ENCODE results near the gene PSEN1.

Gene PSEN1

DNA sequence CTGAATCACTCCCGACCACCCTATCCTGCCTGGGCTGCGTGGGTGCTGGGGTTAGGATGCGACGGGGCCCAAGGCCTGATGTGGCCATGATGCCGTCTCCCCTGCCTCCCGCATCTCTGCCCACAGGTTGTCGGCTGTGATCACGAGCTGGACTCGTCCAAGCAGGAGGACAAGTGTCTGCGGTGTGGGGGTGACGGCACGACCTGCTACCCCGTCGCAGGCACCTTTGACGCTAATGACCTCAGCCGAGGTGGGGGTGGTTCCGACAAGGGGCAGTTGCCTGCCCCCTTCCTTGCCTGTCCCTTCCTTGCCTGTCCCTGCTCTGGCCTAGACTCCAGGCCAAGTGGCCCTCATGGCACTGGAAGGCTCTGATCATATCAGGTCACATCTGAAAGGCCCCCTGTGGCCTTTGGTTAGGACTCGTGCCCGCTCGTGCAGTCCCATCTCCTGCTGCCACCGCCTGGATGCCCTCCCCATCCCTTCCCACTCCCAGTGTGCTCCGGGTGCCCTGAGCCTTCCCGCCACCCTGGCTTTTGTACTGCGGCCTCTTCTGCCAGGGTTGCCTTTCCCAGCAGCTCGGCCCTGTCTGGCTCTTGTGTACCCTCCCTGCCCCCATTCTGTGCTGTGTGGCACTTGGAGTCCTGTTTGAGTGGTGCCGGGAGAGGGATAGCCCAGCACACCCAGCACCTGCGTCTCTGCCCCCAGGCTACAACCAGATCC, 114.6 kb downstream of the PSEN1 start:
- Histone ChIP-seq H3K36me3 (ENCODE audit: insufficient read depth, low read length) (no peaks in the 10 kb centered on the region), H3K27me3 (ENCODE audit: control insufficient read depth, insufficient read depth, low read length) (no peaks in the 10 kb centered on the region), H3K9me3 (replicated peaks; ENCODE audit: low read length) (no peaks in the 10 kb centered on the region), H3K4me1 (ENCODE audit: control insufficient read depth, insufficient read depth, low read length) (peaks cover 8% of the 10 kb centered on the region), H3K4me2 (ENCODE audit: low read length) (no peak overlapping the region), H3K9ac (ENCODE audit: low read depth, low read length) (no peak overlapping the region), H3K4me3 (ENCODE audit: low read length) (no peak overlapping the region)

GRCh38 chr14:73251516-73252215, 115.4 kb downstream of the PSEN1 start:
- H3K4me3 ChIP-seq (ENCODE audit: low read length) = no peak overlapping the region
- H3K27me3 ChIP-seq (ENCODE audit: control insufficient read depth, insufficient read depth, low read length) = no peaks in the 10 kb centered on the region

DNA sequence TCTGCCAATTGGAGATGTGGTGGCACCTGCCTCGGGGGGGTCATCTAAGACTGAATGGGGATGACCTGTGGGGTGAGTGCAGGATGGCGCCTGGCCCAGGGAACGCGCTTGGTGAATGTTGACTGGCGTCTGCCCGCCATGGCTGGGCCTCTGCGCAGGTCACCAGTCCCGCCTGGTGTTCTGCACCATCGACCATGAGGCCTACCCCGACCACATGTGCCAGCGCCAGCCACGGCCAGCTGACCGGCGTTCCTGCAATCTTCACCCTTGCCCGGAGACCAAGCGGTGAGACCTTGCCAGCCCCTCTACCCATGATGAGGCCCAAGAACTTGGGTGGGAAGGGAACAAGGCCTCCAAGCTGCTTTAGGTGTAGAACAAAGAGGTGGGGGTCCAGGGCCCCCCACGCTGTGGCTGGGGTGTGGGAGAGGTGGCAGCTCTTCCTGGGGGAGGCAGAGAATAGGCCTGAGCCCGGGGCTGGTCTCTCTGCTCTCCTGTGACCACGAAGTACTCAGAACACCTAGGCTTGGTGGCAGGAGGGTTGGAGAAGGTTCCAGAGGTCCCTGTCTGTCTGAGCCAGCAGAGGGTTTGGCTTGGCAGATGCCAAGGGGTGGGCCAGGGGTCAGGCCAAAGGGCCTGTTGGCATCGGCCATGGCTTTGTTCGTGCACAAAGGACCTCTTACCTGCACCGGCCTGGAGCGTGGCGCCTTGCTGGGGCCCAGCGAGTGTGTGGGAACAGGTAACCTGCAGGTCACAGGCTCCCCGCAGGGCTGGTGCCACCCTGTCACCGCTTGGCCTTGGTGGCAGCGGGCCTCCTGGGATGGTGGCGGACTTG, 116.4 kb downstream of the PSEN1 start:
- peaks cover 8% of the 10 kb centered on the region for H3K4me1 ChIP-seq (ENCODE audit: control insufficient read depth, insufficient read depth, low read length)
- H3K9me3 ChIP-seq (replicated peaks; ENCODE audit: low read length) = no peaks in the 10 kb centered on the region
- H3K27me3 ChIP-seq (ENCODE audit: control insufficient read depth, insufficient read depth, low read length) = no peaks in the 10 kb centered on the region
- H3K9ac ChIP-seq (ENCODE audit: low read depth, low read length) = no peak overlapping the region
- H3K36me3 ChIP-seq (ENCODE audit: insufficient read depth, low read length) = no peaks in the 10 kb centered on the region
- H3K4me3 ChIP-seq (ENCODE audit: low read length) = no peak overlapping the region
- no peak overlapping the region for H3K4me2 ChIP-seq (ENCODE audit: low read length)

More at GRCh38 chr14:73251516-73252215, 115.4 kb downstream of the PSEN1 start:
- H3K4me2 ChIP-seq (ENCODE audit: low read length) = no peak overlapping the region
- no peak overlapping the region for H3K9ac ChIP-seq (ENCODE audit: low read depth, low read length)
- H3K9me3 ChIP-seq (replicated peaks; ENCODE audit: low read length) = no peaks in the 10 kb centered on the region
- H3K4me1 ChIP-seq (ENCODE audit: control insufficient read depth, insufficient read depth, low read length) = peaks cover 8% of the 10 kb centered on the region
- H3K36me3 ChIP-seq (ENCODE audit: insufficient read depth, low read length) = no peaks in the 10 kb centered on the region

DNA sequence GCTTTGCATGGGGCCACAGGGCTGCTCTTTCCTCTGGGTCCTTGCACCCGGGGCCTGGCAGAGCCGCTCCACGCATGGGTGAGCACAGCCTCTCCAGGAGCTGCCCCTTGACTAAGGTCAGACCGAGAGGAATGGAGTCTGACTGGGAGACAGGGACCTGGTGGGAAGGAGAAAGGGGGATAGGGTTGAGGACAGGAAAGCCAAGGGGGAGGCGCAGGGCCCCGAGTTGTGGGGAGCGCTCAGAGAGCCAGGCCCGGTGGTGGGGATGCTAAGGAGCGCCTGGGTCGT, 117.0 kb downstream of the PSEN1 start:
- no peaks in the 10 kb centered on the region for H3K36me3 ChIP-seq (ENCODE audit: insufficient read depth, low read length)
- H3K27me3 ChIP-seq (ENCODE audit: control insufficient read depth, insufficient read depth, low read length) = no peaks in the 10 kb centered on the region
- H3K4me2 ChIP-seq (ENCODE audit: low read length) = no peak overlapping the region
- no peak overlapping the region for H3K9ac ChIP-seq (ENCODE audit: low read depth, low read length)
- no peak overlapping the region for H3K4me3 ChIP-seq (ENCODE audit: low read length)
- H3K9me3 ChIP-seq (replicated peaks; ENCODE audit: low read length) = no peaks in the 10 kb centered on the region
- H3K4me1 ChIP-seq (ENCODE audit: control insufficient read depth, insufficient read depth, low read length) = peaks cover 8% of the 10 kb centered on the region

- Histone ChIP-seq H3K4me2 (ENCODE audit: low read length) (no peak overlapping the region), H3K4me3 (ENCODE audit: low read length) (no peak overlapping the region), H3K9ac (ENCODE audit: low read depth, low read length) (no peak overlapping the region), H3K9me3 (replicated peaks; ENCODE audit: low read length) (no peaks in the 10 kb centered on the region), H3K27me3 (ENCODE audit: control insufficient read depth, insufficient read depth, low read length) (no peaks in the 10 kb centered on the region), H3K4me1 (ENCODE audit: control insufficient read depth, insufficient read depth, low read length) (peaks cover 3% of the 10 kb centered on the region), H3K36me3 (ENCODE audit: insufficient read depth, low read length) (no peaks in the 10 kb centered on the region)
Measured at GRCh38 chr14:73253721-73254120, 117.4 kb downstream of the PSEN1 start.

DNA sequence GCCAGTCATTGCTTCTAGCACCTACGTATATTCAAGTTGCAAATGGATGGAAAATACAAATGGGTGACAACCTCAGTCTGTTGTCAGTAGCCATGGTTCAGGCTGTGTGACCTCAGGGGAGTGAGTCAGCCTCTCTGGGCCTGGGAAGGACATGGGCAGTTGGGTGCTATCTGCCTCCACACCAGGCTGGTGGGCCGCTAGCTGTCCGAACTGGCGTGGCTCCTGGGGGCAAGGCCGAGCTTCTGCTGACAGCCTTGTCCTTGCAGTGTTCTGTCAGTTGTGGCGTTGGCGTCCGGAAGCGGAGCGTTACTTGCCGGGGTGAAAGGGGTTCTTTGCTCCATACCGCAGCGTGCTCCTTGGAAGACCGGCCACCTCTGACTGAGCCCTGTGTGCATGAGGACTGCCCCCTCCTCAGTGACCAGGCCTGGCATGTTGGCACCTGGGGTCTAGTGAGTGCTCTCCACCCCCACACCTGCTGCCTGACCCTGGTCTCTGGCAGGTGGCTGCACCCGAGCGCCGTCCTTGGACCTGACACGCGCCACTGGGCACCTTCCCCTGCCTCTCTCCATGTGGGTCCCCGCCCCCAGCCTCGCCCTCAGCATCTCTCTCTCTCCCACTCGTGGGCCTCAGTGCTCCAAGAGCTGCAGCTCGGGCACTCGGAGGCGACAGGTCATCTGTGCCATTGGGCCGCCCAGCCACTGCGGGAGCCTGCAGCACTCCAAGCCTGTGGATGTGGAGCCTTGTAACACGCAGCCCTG, 118.1 kb downstream of the PSEN1 start:
- Histone ChIP-seq H3K4me3 (ENCODE audit: low read length) (no peak overlapping the region), H3K9ac (ENCODE audit: low read depth, low read length) (no peak overlapping the region), H3K36me3 (ENCODE audit: insufficient read depth, low read length) (no peaks in the 10 kb centered on the region), H3K4me1 (ENCODE audit: control insufficient read depth, insufficient read depth, low read length) (no peaks in the 10 kb centered on the region), H3K27me3 (ENCODE audit: control insufficient read depth, insufficient read depth, low read length) (no peaks in the 10 kb centered on the region), H3K9me3 (replicated peaks; ENCODE audit: low read length) (no peaks in the 10 kb centered on the region), H3K4me2 (ENCODE audit: low read length) (no peak overlapping the region)

GRCh38 chr14:73255005-73255400, 118.7 kb downstream of the PSEN1 start:
- H3K4me2 ChIP-seq (ENCODE audit: low read length) = no peak overlapping the region
- H3K9me3 ChIP-seq (replicated peaks; ENCODE audit: low read length) = no peaks in the 10 kb centered on the region
- peaks cover 2% of the 10 kb centered on the region for H3K27me3 ChIP-seq (ENCODE audit: control insufficient read depth, insufficient read depth, low read length)
- no peak overlapping the region for H3K4me3 ChIP-seq (ENCODE audit: low read length)
- no peak overlapping the region for H3K9ac ChIP-seq (ENCODE audit: low read depth, low read length)
- no peaks in the 10 kb centered on the region for H3K4me1 ChIP-seq (ENCODE audit: control insufficient read depth, insufficient read depth, low read length)
- H3K36me3 ChIP-seq (ENCODE audit: insufficient read depth, low read length) = no peaks in the 10 kb centered on the region

DNA sequence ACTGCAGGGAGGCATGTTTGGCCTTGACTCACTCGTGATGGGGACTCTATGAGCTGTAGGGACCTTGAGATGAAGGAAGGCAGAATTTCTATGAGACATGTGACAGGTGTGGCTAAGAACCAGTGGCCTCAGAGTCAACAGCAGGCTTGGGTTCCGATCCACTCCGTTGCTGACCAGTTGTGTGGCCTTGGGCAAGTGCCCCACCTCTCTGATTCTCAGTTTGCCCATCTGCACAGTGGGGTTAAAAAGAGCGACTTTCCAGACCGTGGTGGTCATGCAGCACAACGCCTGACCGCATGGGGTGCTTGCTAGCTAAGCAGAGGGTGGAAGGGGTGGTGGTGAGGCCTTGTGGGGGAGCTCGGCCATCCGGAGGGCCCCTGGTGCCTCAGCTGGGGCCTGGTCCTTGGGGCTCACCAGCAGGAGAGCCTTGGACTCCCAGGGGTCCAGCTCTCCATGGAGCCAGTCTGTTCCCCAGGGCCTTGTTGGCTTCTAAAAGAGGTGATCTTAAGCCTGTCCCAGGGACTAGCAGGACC, 119.5 kb downstream of the PSEN1 start:
- Histone ChIP-seq H3K4me2 (ENCODE audit: low read length) (no peak overlapping the region), H3K36me3 (ENCODE audit: insufficient read depth, low read length) (no peaks in the 10 kb centered on the region), H3K27me3 (ENCODE audit: control insufficient read depth, insufficient read depth, low read length) (peaks cover 2% of the 10 kb centered on the region), H3K4me3 (ENCODE audit: low read length) (no peak overlapping the region), H3K9ac (ENCODE audit: low read depth, low read length) (no peak overlapping the region), H3K4me1 (ENCODE audit: control insufficient read depth, insufficient read depth, low read length) (no peaks in the 10 kb centered on the region), H3K9me3 (replicated peaks; ENCODE audit: low read length) (no peaks in the 10 kb centered on the region)

DNA sequence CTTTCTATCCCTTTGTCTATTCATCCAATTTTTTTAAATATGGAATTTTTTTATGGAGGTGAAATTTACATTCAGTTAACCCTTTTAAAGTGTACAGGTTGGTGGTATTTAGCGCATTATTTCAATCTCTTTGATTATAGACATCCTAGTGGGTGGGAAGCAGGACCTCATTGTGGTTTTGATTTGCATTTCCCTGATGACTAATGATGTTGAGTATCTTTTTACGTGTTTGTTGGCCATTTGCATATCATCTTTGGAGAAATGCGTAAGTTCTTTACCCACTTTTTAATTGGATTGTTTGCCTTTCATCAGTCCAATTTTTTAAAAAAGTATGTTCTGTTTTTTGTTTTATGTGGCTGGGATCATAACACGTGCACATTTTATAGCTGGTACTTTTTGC, 121.8 kb downstream of the PSEN1 start:
- Histone ChIP-seq H3K4me1 (ENCODE audit: control insufficient read depth, insufficient read depth, low read length) (no peaks in the 10 kb centered on the region), H3K9me3 (replicated peaks; ENCODE audit: low read length) (no peaks in the 10 kb centered on the region), H3K36me3 (ENCODE audit: insufficient read depth, low read length) (no peaks in the 10 kb centered on the region), H3K4me3 (ENCODE audit: low read length) (no peak overlapping the region), H3K27me3 (ENCODE audit: control insufficient read depth, insufficient read depth, low read length) (peaks cover 2% of the 10 kb centered on the region), H3K9ac (ENCODE audit: low read depth, low read length) (no peak overlapping the region), H3K4me2 (ENCODE audit: low read length) (no peak overlapping the region)

- Histone ChIP-seq H3K36me3 (ENCODE audit: insufficient read depth, low read length) (no peaks in the 10 kb centered on the region), H3K4me3 (ENCODE audit: low read length) (no peak overlapping the region), H3K9me3 (replicated peaks; ENCODE audit: low read length) (no peaks in the 10 kb centered on the region), H3K27me3 (ENCODE audit: control insufficient read depth, insufficient read depth, low read length) (peaks cover 2% of the 10 kb centered on the region), H3K9ac (ENCODE audit: low read depth, low read length) (no peak overlapping the region), H3K4me2 (ENCODE audit: low read length) (no peak overlapping the region), H3K4me1 (ENCODE audit: control insufficient read depth, insufficient read depth, low read length) (no peaks in the 10 kb centered on the region)
Measured at GRCh38 chr14:73258845-73259611, 122.7 kb downstream of the PSEN1 start.
